Large intestine (tissue), 3 donors: ENCODE data around the gene PACSIN1. TPM values are rescaled to one million over a fixed set of nuclear protein-coding genes. Genes with fewer than 3 reads are reported as not detected.

Experiments used
- DNase-seq, 2 donors: peaks; one replicate each; pipeline versions ENCODE4 v3.0.0 to v3.0.0-alpha.2; 2013
- H3K27ac ChIP-seq: one replicate; pipeline ENCODE4 v1.5.1; 2013; ENCODE audit warnings: low read length
- H3K27me3 ChIP-seq: 2 replicates; pipeline ENCODE4 v1.6.1; 2013; ENCODE audit warnings: low read length; ENCODE audit not compliant: control insufficient read depth, insufficient read depth
- H3K36me3 ChIP-seq: 2 replicates; pipeline ENCODE4 v1.6.1; 2013; ENCODE audit warnings: low read length; ENCODE audit not compliant: control insufficient read depth, insufficient read depth
- H3K4me1 ChIP-seq: one replicate; pipeline ENCODE4 v1.6.1; 2013; ENCODE audit warnings: low read length; ENCODE audit not compliant: control insufficient read depth, insufficient read depth
- H3K4me3 ChIP-seq: one replicate; pipeline ENCODE4 v1.5.1; 2013; ENCODE audit warnings: low read length
- H3K9me3 ChIP-seq: one replicate; pipeline ENCODE4 v1.6.1; 2013; ENCODE audit warnings: mild to moderate bottlenecking, low read depth, low read length, moderate library complexity; ENCODE audit not compliant: control insufficient read depth
- WGBS: methylation state at CpG from one replicate; pipeline ENCODE4 v1.1.5; 2013; ENCODE audit warnings: low lambda C conversion rate; ENCODE audit not compliant: insufficient coverage; 5-methylcytosine and 5-hydroxymethylcytosine counted together
- polyA plus RNA-seq: library from polyadenylated mRNA; unstranded; fragments of 120-200 nt; gene quantifications from one replicate; pipeline ENCODE4 v1.2.1, GENCODE V29; 2013

The PACSIN1 gene
- polyA plus RNA-seq, 1 donor: 0.33 TPM

- WGBS: no CpG with 5 or more reads among the region's 9 CpGs
- Histone ChIP-seq H3K36me3 (peaks cover 29% of the 10 kb centered on the region), H3K9me3 (no peaks in the 10 kb centered on the region), H3K27ac (no peak overlapping the region), H3K4me1 (no peaks in the 10 kb centered on the region), H3K4me3 (no peak overlapping the region), H3K27me3 (no peaks in the 10 kb centered on the region)
- no peak for DNase-seq
These were observed 118.8 kb downstream of the PACSIN1 start for GRCh38 chr6:34584694-34585093.

Other genes with a start within 250 kb of the PACSIN1 start
- 208 TPM for gene HMGA1, start 229.2 kb upstream of the PACSIN1 start, polyA plus RNA-seq
- gene SMIM29, start 217.1 kb upstream of the PACSIN1 start, polyA plus RNA-seq: 10.1 TPM
- gene NUDT3, start 73.4 kb upstream of the PACSIN1 start, polyA plus RNA-seq: 13.5 TPM
- gene RPS10, start 40.0 kb upstream of the PACSIN1 start, polyA plus RNA-seq: 2,184 TPM
- 11.6 TPM for gene SPDEF, start 90.3 kb downstream of the PACSIN1 start, polyA plus RNA-seq
- gene ILRUN, start 230.7 kb downstream of the PACSIN1 start, polyA plus RNA-seq: 44.4 TPM